PC-3 (cell line): ENCODE data around the gene RFTN1. TPM values are rescaled to one million over a fixed set of nuclear protein-coding genes. Genes with fewer than 3 reads are reported as not detected.

Experiments
- ATAC-seq: fragments of 200-7000 bp; cut with Tn5 transposase; 2 replicates; pipeline ENCODE4 v1.9.1; 2020; ENCODE audit warnings: mild to moderate bottlenecking, moderate library complexity
- BruUV-seq: library from RNA; stranded (reverse); fragments of 400-500 nt; replicated peaks from 2 replicates; lab custom pipeline; 2021; lab: Mats Ljungman, UMichigan
- CTCF ChIA-PET: fragments of 300-600 bp; sonication (Branson Sonifier 250); formaldehyde crosslinking; loops from one replicate; lab custom pipeline; 2022; ENCODE audit warnings: antibody characterized with exemption; lab: Charles Lee
- POLR2A ChIA-PET: fragments of 300-600 bp; sonication (Branson Sonifier 250); formaldehyde crosslinking; loops from one replicate; lab custom pipeline; 2022; ENCODE audit warnings: antibody characterized with exemption; ENCODE audit not compliant: unreplicated experiment; lab: Charles Lee
- DNase-seq: peaks from one replicate; pipeline ENCODE4 v3.0.0-alpha.2; 2015
- H2AFZ ChIP-seq: fragments of 300-600 bp; sonication (generic); 2 replicates; pipeline ENCODE4 v1.6.0; 2016; ENCODE audit warnings: antibody characterized with exemption, low read length
- H3F3A ChIP-seq: fragments of 300-600 bp; sonication (generic); one replicate; pipeline ENCODE4 v1.6.0; 2017; ENCODE audit warnings: antibody characterized with exemption, low read length, control low read depth, mild to moderate bottlenecking; ENCODE audit not compliant: unreplicated experiment
- H3K27ac ChIP-seq: fragments of 300-600 bp; sonication (generic); 2 replicates; pipeline ENCODE4 v1.5.1; 2016; ENCODE audit warnings: mild to moderate bottlenecking, low read length
- H3K27me3 ChIP-seq: fragments of 300-600 bp; sonication (generic); 2 replicates; pipeline ENCODE4 v1.6.1; 2016; ENCODE audit warnings: low read length, mixed read lengths
- H3K36me3 ChIP-seq: fragments of 300-600 bp; sonication (generic); 2 replicates; pipeline ENCODE4 v1.6.1; 2016; ENCODE audit warnings: low read depth, mixed run types, low read length, mixed read lengths
- H3K4me1 ChIP-seq: fragments of 300-600 bp; sonication (generic); 2 replicates; pipeline ENCODE4 v1.5.1; 2016; ENCODE audit warnings: low read length; ENCODE audit not compliant: insufficient read depth
- H3K4me2 ChIP-seq: fragments of 300-600 bp; sonication (generic); 2 replicates; pipeline ENCODE4 v1.6.0; 2016; ENCODE audit warnings: low read length
- H3K4me3 ChIP-seq: fragments of 300-600 bp; sonication (generic); 2 replicates; pipeline ENCODE4 v1.5.1; 2016; ENCODE audit warnings: mild to moderate bottlenecking, low read length, mixed read lengths
- H3K79me2 ChIP-seq: fragments of 300-600 bp; sonication (generic); 2 replicates; pipeline ENCODE4 v1.6.1; 2017; ENCODE audit warnings: low read length, mixed read lengths
- H3K9ac ChIP-seq: fragments of 300-600 bp; sonication (generic); 2 replicates; pipeline ENCODE4 v1.6.0; 2016; ENCODE audit warnings: mild to moderate bottlenecking, low read length
- H3K9me2 ChIP-seq: fragments of 300-600 bp; sonication (generic); replicated peaks from 2 replicates; pipeline ENCODE4 v1.6.1; 2016; ENCODE audit warnings: mixed run types, low read length, mixed read lengths
- H3K9me3 ChIP-seq: fragments of 300-600 bp; sonication (generic); 2 replicates; pipeline ENCODE4 v1.6.1; 2016; ENCODE audit warnings: low read length, mixed read lengths
- H4K20me1 ChIP-seq: fragments of 300-600 bp; sonication (generic); 2 replicates; pipeline ENCODE4 v1.6.1; 2016; ENCODE audit warnings: low read length, mixed read lengths
- CTCF ChIP-seq: fragments of 300-600 bp; sonication (generic); conservative IDR thresholded peaks from 2 replicates; pipeline ENCODE4 v1.5.1; 2017; ENCODE audit warnings: antibody characterized with exemption, low read depth, mild to moderate bottlenecking, low read length
- EZH2 ChIP-seq: fragments of 300-600 bp; sonication (generic); IDR thresholded peaks from one replicate; pipeline ENCODE4 v1.6.1; 2017; ENCODE audit warnings: antibody characterized with exemption, mild to moderate bottlenecking, low read length; ENCODE audit not compliant: unreplicated experiment
- EZH2phosphoT487 ChIP-seq: fragments of 300-600 bp; sonication (generic); IDR thresholded peaks from 2 replicates; pipeline ENCODE4 v1.6.1; 2018; ENCODE audit warnings: mild to moderate bottlenecking, antibody characterized with exemption, low read length, borderline replicate concordance
- intact Hi-C: fragments of 100-400 bp; cut with micrococcal nuclease; formaldehyde crosslinking; loops from 2 replicates; pipeline ENCODE4 v1.9.0; 2023
- total RNA-seq: library from RNA; depleted of rRNA; stranded (reverse); fragments of >200 nt; gene quantifications from 2 replicates; pipeline ENCODE4 v1.2.3, GENCODE V29; 2014; rRNA removed

RFTN1 gene
- total RNA-seq, 1 experiment from 2014 or later, result 9.7 TPM

- Histone ChIP-seq H3K27ac (no peak overlapping the region), H3K9ac (0 out of 2 replicates have a peak overlapping the region, but pooled peaks have one; percentile 88), H3K4me3 (peak overlapping the region; percentile 80), H3F3A (no peaks in the 10 kb centered on the region), H3K36me3 (peaks cover 4% of the 10 kb centered on the region; the same call in 1 of the 2 replicates), H3K4me2 (peak overlapping the region; percentile 97), H3K4me1 (peaks cover 26% of the 10 kb centered on the region), H4K20me1 (peaks cover 6% of the 10 kb centered on the region; the same call in 1 of the 2 replicates), H3K79me2 (peaks cover 69% of the 10 kb centered on the region), H3K9me3 (no peaks in the 10 kb centered on the region), H3K9me2 (no peaks in the 10 kb centered on the region), H2AFZ (0 out of 2 replicates have a peak overlapping the region, but pooled peaks have one; percentile 2), H3K27me3 (no peaks in the 10 kb centered on the region)
- no peak for TF ChIP-seq EZH2
- TF ChIP-seq CTCF, result no peak
- TF ChIP-seq EZH2phosphoT487, result no peak
- ChIA-PET CTCF (interaction anchor here (0.6 kb wide), 1 partner anchor 398 kb away, joined by 4 read pairs; no protein-coding TSS in a partner anchor), POLR2A (interaction anchor here (0.7 kb wide), 1 partner anchor 216 kb away, joined by 9 read pairs; no protein-coding TSS in a partner anchor)
- intact Hi-C loops, result loop anchor here (10.0 kb wide), 1 partner anchor 768 kb away; no protein-coding TSS in a partner anchor
- DNase-seq (peak; percentile 23), ATAC-seq (no peak)
- BruUV-seq, result no TSS peak
These were observed 246.8 kb downstream of the RFTN1 start for GRCh38 chr3:16266714-16267113.

Other genes starting within 250 kb of the RFTN1 start
- gene DPH3, start 248.8 kb downstream of the RFTN1 start, total RNA-seq, result 8.1 and 10.2 TPM in 2 replicates
- gene OXNAD1, start 248.5 kb downstream of the RFTN1 start, total RNA-seq, result 17.6 and 20.5 TPM in 2 replicates
- gene DAZL, start 91.7 kb upstream of the RFTN1 start, total RNA-seq, result 0.04 TPM in 1 of 2 replicates, not detected in the other